Measurements from ENCODE around the gene ALPP. TPM values are rescaled to one million over a fixed set of nuclear protein-coding genes. Genes with fewer than 3 reads are reported as not detected.
"Not testable (repeated sequence)": the region's sequence is repeated elsewhere in the genome, so short reads cannot be mapped to it uniquely, and the experiment has no call there.

The ALPP gene
- total RNA-seq, 4 donors from 2014 or later: not detected

DNA sequence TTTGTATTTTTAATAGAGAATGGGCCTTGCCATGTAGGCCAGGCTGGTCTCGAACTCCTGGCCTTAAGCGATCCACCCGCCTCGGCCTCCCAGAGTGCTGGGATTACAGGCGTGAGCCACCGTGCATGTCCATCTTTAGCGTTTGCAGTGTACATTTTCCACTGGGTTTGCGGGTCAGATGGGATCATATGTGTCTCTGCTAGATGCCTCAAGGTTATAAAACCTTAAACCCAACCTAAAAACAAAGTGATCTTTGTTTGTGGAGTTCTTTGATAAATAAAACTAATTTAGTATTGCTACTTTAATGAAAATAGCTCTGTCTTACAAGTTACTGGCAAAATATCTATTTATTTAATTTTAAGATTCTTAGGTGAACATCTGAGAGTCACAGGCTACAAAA is 15.0 kb downstream of the ALPP start:
- intact Hi-C loops (cut with DNase I): no loop called here
- H3K9me3 ChIP-seq: no peaks in the 10 kb centered on the region
- H3K36me3 ChIP-seq: no peaks in the 10 kb centered on the region
- no peak for DNase-seq
- H3K4me3 ChIP-seq (replicated peaks in 1 of 3): no peak overlapping the region
- 94 to 97% methylated on average over 8 of the region's 8 CpGs for WGBS, 2 donors
- H3K27ac ChIP-seq: no peak overlapping the region
- H3K27me3 ChIP-seq: peaks cover 1% of the 10 kb centered on the region
- TF ChIP-seq POLR2A (IDR thresholded peaks at IDR 0.05): no peak
- TF ChIP-seq, protein P1, sequence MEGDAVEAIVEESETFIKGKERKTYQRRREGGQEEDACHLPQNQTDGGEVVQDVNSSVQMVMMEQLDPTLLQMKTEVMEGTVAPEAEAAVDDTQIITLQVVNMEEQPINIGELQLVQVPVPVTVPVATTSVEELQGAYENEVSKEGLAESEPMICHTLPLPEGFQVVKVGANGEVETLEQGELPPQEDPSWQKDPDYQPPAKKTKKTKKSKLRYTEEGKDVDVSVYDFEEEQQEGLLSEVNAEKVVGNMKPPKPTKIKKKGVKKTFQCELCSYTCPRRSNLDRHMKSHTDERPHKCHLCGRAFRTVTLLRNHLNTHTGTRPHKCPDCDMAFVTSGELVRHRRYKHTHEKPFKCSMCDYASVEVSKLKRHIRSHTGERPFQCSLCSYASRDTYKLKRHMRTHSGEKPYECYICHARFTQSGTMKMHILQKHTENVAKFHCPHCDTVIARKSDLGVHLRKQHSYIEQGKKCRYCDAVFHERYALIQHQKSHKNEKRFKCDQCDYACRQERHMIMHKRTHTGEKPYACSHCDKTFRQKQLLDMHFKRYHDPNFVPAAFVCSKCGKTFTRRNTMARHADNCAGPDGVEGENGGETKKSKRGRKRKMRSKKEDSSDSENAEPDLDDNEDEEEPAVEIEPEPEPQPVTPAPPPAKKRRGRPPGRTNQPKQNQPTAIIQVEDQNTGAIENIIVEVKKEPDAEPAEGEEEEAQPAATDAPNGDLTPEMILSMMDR (IDR thresholded peaks at IDR 0.05): no peak
- H3K4me1 ChIP-seq: no peaks in the 10 kb centered on the region

DNA sequence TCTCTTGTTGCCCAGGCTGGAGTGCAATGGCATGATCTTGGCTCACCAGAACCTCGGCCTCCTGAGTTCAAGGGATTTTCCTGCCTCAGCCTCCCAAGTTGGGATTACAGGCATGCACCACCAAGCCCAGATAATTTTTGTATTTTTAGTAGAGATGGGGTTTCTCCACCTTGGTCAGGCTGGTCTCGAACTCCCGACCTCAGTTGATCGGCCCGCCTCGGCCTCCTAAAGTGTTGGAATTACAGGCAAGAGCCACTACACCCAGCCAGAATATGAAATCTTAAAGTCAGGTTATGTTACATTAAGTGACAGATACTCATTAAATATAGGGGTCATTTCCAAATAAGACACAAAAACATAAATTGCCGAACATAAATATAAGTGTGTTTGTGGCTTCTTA is 15.9 kb downstream of the ALPP start:
- WGBS, 2 donors: 97 to 98% methylated on average over 7 of the region's 7 CpGs
- H3K4me1 ChIP-seq; intact Hi-C loops (cut with DNase I); H3K4me3 ChIP-seq (replicated peaks in 1 of 3); H3K27me3 ChIP-seq; H3K27ac ChIP-seq; H3K9me3 ChIP-seq; DNase-seq; H3K36me3 ChIP-seq: not testable (repeated sequence)

DNA sequence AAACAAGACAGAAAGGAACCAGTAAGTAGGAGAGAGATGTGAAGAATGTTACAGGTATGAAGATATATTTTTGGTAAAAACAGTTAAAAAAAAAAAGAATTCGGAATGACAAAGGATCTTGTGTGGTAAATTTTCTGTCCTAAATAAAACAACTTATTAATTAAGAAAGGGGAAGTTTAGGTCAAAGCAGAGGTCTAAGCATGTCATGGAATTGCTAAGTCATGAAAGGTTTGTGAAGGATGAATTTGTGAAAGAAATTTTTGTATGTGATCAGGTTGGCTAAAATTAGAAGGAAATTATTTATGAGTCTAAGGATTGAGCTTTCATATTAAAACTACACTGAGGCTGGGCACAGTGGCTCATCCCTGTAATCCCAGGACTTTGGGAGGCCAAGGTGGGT is 17.0 kb downstream of the ALPP start:
- H3K4me3 ChIP-seq (replicated peaks in 1 of 3): no peak overlapping the region
- no peak overlapping the region for H3K27ac ChIP-seq
- TF ChIP-seq, protein P1 (IDR thresholded peaks at IDR 0.05): no peak
- no peak for TF ChIP-seq POLR2A (IDR thresholded peaks at IDR 0.05)
- H3K4me1 ChIP-seq: no peaks in the 10 kb centered on the region
- WGBS, 2 donors: 81 to 89% methylated on average over 1 of the region's 1 CpG
- H3K36me3 ChIP-seq: no peaks in the 10 kb centered on the region
- H3K9me3 ChIP-seq: no peaks in the 10 kb centered on the region
- no peak for DNase-seq
- no peaks in the 10 kb centered on the region for H3K27me3 ChIP-seq
- intact Hi-C loops (cut with DNase I): no loop called here

DNA sequence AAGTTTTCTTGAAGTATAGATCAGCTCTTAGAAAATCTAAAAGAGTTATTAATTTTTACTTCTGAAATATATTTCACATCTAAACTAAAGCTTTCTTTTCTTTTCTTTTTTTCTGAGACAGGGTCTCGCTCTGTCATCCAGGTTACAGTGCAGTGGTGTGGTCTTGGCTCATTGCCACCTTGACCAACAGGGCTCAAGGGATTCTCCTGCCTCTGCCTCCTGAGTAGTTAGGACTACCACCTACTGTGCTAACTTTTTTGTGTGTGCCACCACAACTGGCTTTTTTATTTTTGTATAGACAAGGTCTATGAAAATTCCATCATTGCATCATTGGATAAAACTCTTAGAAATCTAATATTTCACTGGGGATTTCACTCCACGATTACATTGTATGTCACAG is 18.1 kb downstream of the ALPP start:
- H3K9me3 ChIP-seq: no peaks in the 10 kb centered on the region
- DNase-seq: no peak
- no peak overlapping the region for H3K4me3 ChIP-seq (replicated peaks in 1 of 3)
- WGBS, 2 donors: 68 to 76% methylated on average over 2 of the region's 2 CpGs
- H3K27me3 ChIP-seq: no peaks in the 10 kb centered on the region
- intact Hi-C loops (cut with DNase I): no loop called here
- no peak for TF ChIP-seq POLR2A (IDR thresholded peaks at IDR 0.05)
- TF ChIP-seq, protein P1 (IDR thresholded peaks at IDR 0.05): no peak
- H3K27ac ChIP-seq: no peak overlapping the region
- H3K4me1 ChIP-seq: no peaks in the 10 kb centered on the region
- H3K36me3 ChIP-seq: no peaks in the 10 kb centered on the region

DNA sequence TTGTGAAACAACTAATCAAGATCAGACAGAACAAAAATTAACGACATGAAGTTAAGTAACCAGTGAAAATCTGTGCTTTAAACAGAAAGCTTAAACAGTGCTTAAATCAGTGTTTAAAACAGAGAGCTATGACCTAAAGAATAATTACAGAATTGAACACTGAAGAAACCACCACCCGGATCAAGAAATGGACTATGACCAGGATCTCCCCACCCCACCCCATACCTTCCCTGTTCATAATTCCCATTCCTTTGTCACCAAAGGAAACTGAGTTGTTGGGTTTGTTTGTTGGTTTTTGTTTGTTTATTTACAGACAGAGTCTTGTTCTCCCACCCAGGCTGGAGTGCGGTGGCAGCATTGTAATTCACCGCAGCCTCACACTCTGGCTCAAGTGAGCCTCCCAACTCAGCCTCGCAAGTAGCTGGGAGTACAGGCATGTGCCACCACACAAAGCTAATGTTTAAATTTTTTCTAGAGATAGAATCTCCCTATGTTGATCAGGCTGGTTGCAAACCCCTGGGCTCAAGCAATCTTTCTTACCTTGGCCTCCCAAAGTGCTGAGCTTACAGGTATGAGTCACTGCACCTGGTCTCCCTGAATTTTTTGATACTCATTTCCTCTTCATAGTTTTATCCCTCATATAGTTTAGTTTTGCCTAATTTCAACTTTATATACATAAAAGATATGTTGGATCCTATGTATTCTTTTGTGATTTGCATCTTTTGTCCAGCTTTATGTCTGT is 19.9 kb downstream of the ALPP start:
- H3K27ac ChIP-seq: no peak overlapping the region
- TF ChIP-seq, protein P1 (IDR thresholded peaks at IDR 0.05): no peak
- no peak for TF ChIP-seq POLR2A (IDR thresholded peaks at IDR 0.05)
- WGBS, 2 donors: 92% methylated on average over 5 of the region's 5 CpGs
- no peaks in the 10 kb centered on the region for H3K4me1 ChIP-seq
- no peaks in the 10 kb centered on the region for H3K27me3 ChIP-seq
- intact Hi-C loops (cut with DNase I): no loop called here
- no peaks in the 10 kb centered on the region for H3K9me3 ChIP-seq
- H3K4me3 ChIP-seq (replicated peaks in 1 of 3): no peak overlapping the region
- no peaks in the 10 kb centered on the region for H3K36me3 ChIP-seq
- DNase-seq: no peak
